ENCODE measurements around the gene ZDBF2.
"Not testable (repeated sequence)": the region's sequence is repeated elsewhere in the genome, so short reads cannot be mapped to it uniquely, and the experiment has no call there.

Gene ZDBF2

DNA sequence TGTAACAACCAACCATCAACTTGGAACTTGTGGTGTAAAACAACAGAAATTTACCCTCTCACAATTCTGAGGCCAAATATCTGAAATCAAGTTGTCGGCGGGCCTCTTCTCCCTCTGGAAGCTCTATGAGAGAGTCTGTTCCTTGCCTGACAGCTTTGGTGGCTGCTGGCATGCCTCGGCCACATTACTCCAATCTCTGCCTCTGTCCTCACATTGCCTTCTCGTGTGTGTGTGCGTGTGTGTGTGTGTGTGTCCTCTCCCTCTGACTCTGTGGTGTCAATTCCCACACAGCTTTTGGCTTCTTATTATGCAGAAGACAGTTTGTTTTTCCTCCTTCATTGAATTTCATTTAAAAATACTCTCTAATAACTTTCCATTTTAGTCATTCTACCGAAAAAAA, 50.4 kb downstream of the ZDBF2 start:
- no peak for DNase-seq

DNA sequence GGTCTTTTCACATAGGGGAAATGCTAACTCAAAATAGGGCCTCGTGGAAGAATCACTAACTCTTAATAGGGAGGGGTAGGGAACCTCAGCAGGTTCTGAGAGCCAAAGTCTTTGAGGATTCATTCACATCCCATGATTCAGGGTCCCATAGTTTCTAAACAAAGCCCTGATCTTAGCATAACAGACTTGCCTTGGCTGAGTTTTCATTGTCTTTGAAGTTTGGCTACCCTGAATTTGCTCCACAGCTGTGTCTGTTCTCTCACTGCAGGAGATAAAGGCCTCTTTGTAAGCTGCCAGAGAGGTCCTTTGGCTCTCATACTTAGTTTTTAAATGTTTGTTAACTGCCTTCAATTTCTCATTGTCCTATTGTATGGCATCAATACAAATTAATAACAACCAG, 54.5 kb downstream of the ZDBF2 start:
- DNase-seq: no peak

DNA sequence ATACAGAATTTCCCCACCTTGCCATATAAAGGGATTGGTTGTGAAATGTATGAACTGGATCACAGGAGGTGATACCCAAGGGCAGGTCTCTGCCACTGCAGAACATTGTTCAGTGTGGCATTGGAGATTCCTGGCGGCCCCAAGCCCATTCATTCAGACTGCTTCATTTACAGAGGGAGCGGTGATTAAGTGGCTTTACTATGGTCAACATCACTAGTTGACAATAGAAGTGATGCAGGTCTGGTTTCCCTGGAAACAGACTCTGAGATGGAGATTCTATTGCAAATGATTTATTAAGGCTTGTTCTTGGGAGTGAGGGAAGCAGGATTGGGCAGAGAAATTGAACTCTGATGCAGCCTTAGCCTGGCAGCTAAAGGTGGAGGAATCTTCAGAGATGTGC, 62.4 kb downstream of the ZDBF2 start:
- no peak for DNase-seq

DNA sequence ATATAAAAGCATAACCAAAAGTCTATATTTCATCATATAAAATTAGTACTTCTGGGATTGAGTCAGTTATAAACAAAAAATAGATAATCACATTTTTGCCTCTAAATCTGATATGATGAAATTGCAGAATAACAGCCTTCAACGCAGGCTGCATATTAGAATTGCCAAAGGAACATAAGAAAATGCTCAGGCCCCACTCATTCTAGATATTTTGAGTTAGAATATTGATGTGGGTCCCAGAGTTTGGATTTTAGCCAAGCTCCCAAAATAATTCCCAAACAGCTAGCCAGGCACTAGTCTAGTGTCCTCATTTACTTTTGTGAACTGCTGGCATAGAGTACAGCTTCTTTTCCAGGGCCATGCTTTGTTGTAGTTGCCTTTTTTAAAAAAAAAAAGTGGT, 63.5 kb downstream of the ZDBF2 start:
- DNase-seq: no peak

DNA sequence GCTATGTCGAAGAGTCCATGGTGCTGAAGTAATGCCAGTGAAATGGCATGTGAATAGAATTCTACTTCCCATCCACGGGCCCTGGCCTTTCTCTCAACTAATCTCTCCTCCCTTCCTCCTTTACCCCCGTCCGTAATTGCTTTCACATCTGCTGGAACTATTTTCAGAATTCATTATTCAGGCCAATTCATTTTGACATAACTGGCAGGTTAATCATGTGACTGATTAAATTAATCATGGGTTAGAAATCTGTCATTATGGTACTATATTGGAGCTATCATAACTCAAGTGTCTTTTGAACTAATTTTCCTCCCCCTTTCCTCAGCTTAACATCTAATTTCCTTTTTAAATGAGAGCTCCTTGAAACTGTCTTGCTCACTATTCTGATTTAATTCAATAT, 66.9 kb downstream of the ZDBF2 start:
- DNase-seq: no peak

DNA sequence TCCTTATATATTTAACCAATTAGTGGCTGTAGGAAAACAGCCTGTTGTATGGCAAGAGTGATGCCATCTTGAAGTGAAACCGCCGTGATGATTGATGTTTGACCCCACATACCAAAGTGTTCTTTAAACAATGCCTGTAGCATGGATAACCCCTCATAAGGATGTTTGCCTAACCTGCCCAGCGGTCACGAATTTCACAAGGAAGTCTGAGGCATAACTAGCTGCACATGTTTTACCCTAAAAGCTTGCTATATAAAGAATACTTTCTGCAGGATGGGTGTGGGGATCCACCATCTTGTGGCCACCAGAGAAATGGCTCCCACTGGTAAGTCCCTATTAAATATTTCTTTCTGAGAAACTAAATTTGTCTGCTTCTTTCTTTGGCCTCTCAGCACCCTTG, 68.7 kb downstream of the ZDBF2 start:
- no peak for DNase-seq

DNA sequence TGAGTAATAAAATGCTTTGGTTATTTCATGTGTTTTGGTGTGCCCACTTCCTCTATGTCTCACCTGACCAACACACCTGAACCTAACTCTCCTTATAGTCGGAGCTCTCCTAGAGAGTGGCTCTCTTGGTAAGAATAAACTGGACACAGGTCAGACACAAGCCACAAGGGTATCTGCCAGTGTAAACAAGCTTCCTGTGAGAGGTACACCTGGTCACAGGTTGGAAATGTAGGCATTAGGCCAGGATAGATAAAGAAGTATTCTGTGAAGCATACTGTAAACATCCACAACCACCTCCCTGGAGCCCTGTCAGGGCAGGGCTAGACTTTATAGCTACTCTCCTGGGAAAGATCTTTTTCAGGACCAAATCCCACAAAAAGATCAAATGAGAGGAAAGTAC, 69.4 kb downstream of the ZDBF2 start:
- no peak for DNase-seq

DNA sequence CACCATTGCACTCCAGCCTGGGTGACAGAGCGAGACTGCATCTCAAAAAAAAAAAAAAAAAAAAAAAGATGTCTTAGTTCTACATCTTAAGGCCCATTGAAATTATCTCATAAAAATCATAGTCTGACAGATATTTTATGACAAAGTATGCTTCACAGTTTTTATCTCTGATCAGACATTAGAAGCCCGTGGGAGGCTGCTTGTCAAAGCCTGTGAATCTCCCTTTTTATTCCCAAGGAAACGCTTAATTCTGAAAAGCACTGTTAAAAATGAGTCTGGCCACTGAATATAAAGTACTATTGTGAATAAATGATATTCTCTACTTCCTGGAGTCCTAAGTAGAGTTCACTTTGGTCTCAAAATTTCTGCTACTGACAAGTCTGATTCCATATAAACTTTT, 71.1 kb downstream of the ZDBF2 start:
- no peak for DNase-seq

DNA sequence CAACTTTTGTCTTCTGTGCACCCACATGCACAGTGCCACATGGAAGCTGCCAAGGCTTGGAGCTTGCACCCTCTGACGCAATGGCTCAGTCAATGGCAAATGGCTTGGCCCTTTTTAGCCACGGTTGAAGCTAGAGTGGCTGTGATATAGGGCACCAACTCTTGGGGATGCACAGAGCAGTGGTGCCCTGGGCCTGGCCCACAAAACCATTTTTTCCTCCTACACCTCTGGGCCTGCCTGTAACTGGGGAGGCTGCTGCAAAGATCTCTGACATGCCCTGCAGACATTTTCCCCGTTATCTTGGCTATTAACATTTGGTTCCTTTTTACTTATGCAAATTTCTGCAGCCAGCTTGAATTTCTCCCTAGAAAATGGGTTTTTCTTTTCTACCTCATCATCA, 74.9 kb downstream of the ZDBF2 start:
- no peak for DNase-seq

DNA sequence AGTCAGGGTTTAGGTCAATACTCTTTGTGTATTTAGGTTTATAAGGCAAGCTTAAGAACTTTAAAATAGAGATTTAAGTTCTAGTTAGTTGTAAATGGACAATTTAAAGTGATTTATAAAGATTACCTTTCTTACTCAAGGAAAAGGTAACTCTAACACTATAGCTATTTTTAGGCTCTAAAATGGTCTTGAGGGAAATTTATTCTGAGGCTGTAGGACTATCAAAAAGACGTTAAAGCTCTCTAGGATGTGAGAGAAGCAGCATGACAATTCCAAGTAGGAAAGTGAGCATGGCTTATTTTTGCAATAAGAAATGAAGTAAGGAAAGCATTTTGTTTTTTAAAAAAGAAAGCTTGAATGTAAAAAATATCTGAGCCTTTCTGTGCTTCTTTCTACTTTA, 78.1 kb downstream of the ZDBF2 start:
- no peak for DNase-seq

DNA sequence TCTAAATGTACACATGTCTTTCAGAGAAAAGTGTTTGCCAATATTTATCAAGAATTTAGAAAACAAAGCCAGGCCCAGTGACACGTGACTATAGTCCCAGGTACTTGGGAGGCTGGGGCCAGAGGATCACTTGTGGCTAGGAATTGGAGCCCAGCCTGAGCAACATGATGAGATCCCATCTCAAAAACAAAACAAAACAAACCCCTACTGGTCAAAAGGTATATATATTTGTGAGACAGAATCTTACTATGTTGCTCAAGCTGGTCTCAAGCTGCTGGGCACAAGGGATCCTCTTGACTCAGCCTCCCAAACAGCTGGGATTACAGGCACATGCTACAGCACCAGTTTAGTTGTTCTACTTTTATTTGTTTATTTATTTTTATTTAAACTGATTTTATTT, 79.2 kb downstream of the ZDBF2 start:
- no peak for DNase-seq

DNA sequence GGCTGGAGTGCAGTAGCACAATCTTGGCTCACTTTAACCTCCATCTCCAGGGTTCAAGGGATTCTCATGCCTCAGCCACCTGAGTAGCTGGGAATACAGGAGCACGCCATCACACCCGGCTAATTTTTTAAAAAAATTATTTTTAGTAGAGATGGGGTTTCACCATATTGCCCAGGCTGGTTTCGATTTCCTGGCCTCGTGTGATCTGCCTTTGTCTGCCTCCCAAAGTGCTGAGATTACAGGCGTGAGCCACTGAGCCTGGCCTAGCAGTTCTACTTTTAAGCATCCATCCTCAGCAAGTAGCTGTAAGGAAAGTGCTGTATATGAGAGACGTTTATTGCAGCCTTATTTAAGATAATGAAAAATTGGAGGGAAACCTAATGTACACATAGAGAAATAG, 79.7 kb downstream of the ZDBF2 start:
- no peak for DNase-seq

DNA sequence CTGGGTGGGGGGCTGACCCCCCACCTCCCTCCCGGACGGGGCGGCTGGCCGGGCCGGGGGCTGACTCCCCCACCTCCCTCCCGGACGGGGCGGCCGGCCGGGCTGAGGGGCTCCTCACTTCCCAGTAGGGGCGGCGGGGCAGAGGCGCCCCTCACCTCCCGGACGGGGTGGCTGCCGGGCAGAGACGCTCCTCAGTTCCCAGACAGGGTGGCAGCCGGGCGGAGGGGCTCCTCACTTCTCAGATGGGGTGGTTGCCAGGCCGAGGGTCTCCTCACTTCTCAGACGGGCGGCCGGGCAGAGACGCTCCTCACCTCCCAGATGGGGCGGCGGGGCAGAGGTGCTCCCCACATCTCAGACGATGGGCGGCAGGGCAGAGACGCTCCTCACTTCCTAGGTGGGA, 82.4 kb downstream of the ZDBF2 start:
- not testable (repeated sequence) for DNase-seq

DNA sequence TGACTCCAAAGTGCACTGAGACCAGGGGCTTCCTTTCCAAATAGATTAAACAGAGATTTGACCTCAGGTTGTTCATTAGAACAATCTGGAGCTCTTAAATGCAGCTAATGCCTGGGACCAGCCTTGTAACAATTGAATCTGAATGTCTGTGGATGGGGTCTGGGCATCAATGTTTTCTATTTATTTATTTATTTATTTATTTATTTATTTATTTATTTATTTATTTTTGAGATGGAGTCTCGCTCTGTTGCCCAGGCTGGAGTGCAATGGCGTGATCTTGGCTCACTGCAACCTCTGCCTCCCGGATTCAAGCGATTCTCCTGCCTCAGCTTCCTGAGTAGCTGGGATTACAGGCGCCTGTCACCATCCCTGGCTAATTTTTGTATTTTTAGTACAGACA, 86.4 kb downstream of the ZDBF2 start:
- DNase-seq: not testable (repeated sequence)

DNA sequence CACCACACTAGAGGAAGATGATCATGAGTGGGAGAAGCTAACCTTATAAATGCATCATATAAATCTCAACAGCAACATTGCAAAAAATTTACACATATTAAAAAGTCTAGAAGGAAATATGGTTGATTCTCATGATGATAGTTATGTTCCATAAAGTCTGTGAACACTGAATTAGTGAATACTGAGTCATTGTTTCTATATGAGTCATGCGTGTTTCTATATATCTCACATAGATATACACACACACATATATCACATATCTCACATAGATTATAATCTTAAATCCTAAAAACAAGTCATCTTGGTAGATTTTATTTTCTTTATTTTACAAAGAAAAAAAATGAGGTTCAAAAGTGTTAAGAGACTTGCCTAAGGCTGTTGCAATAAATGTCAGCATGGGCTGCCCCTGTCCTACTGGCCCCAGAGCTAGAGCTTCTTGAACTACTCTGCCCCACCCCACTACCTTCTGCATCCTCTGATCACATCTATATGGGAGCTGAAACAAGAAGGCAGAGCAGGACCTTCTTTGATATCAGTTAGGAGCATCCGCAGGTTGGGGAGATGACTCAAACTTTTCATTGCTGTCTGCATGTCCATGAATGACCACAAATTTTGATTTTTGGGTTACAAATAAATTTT, 87.1 kb downstream of the ZDBF2 start:
- no peak for DNase-seq

Measured in inflammatory macrophage (primary cell).